Peyer's patch (tissue), 4 donors: Measurements from ENCODE around the gene EHBP1L1. TPM values are rescaled to one million over a fixed set of nuclear protein-coding genes. Genes with fewer than 3 reads are reported as not detected.

ENCODE experiments used
- DNase-seq, 3 donors: peaks; one replicate each; pipeline ENCODE4 v3.0.0-alpha.2; 2017 to 2019
- H3K27ac ChIP-seq, 4 donors: fragments of 200-600 bp; sonication (generic); one replicate each; pipeline ENCODE4 v1.5.1; 2016 to 2019
- H3K27me3 ChIP-seq, 2 donors: fragments of 200-600 bp; sonication (generic); one replicate each; pipeline ENCODE4 v1.5.1; 2019
- H3K36me3 ChIP-seq, 3 donors: fragments of 200-600 bp; sonication (generic); one replicate each; pipeline ENCODE4 v1.5.1; 2016 to 2019
- H3K4me1 ChIP-seq, 4 donors: fragments of 200-600 bp; sonication (generic); one replicate each; pipeline ENCODE4 v1.5.1; 2016 to 2019
- H3K4me3 ChIP-seq, 4 donors: fragments of 200-600 bp; sonication (generic); 1 replicate in 3 of 4; 2 replicates in 1 of 4; pipeline ENCODE4 v1.5.1; 2016 to 2019; ENCODE audit warnings: mild to moderate bottlenecking in 1 of 4
- H3K9me3 ChIP-seq, 4 donors: fragments of 200-600 bp; sonication (generic); one replicate each; pipeline ENCODE4 v1.5.1; 2016 to 2019; ENCODE audit warnings: mild to moderate bottlenecking in 1 of 4
- POLR2A ChIP-seq, 2 donors: fragments of 450-650 bp; IDR thresholded peaks; one replicate each; pipeline ENCODE4 v1.5.1; 2017; ENCODE audit warnings: antibody characterized with exemption in 2 of 2, mild to moderate bottlenecking in 2 of 2, moderate library complexity in 2 of 2
- total RNA-seq, 4 donors: library from RNA; depleted of rRNA; stranded (reverse); fragments of >200 nt; gene quantifications; one replicate each; pipeline ENCODE4 v1.1.0, GENCODE V29; 2016
- TF ChIP-seq, protein P1 (sequence below), 6 experiments: fragments of 450-650 bp in 4 of 6; fragments of 200-600 bp in 2 of 6; sonication (generic) in 1 of 6; IDR thresholded peaks; one replicate each; pipeline ENCODE4 v1.5.1; 2017 to 2019; ENCODE audit warnings: antibody characterized with exemption in 6 of 6, mild to moderate bottlenecking in 3 of 6, moderate library complexity in 1 of 6

The EHBP1L1 gene
- total RNA-seq, 4 donors from 2014 or later: 65.2 to 163 (median 121) TPM

GRCh38 chr11:65554057-65554818 is 21.6 kb upstream of the EHBP1L1 start:
- Histone ChIP-seq H3K27me3 (no peaks in the 10 kb centered on the region), H3K36me3 (no peaks in the 10 kb centered on the region), H3K27ac (peak overlapping the region in 3 of 4 donors; percentile 40 to 97 (median 70)), H3K4me1 (peaks cover 14 to 66% (median 21%) of the 10 kb centered on the region in 4 donors), H3K9me3 (no peaks in the 10 kb centered on the region), H3K4me3 (peak overlapping the region in 1 of 4 donors; percentile 22)
- DNase-seq: no peak
- no peak for TF ChIP-seq POLR2A (IDR thresholded peaks at IDR 0.05)
- TF ChIP-seq, protein P1, sequence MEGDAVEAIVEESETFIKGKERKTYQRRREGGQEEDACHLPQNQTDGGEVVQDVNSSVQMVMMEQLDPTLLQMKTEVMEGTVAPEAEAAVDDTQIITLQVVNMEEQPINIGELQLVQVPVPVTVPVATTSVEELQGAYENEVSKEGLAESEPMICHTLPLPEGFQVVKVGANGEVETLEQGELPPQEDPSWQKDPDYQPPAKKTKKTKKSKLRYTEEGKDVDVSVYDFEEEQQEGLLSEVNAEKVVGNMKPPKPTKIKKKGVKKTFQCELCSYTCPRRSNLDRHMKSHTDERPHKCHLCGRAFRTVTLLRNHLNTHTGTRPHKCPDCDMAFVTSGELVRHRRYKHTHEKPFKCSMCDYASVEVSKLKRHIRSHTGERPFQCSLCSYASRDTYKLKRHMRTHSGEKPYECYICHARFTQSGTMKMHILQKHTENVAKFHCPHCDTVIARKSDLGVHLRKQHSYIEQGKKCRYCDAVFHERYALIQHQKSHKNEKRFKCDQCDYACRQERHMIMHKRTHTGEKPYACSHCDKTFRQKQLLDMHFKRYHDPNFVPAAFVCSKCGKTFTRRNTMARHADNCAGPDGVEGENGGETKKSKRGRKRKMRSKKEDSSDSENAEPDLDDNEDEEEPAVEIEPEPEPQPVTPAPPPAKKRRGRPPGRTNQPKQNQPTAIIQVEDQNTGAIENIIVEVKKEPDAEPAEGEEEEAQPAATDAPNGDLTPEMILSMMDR (IDR thresholded peaks at IDR 0.05): no peak

GRCh38 chr11:65554842-65555430 is 20.9 kb upstream of the EHBP1L1 start:
- Histone ChIP-seq H3K9me3 (no peaks in the 10 kb centered on the region), H3K4me3 (no peak overlapping the region), H3K27ac (peak overlapping the region in 2 of 4 donors; percentile 35 to 70), H3K36me3 (no peaks in the 10 kb centered on the region), H3K4me1 (peaks cover 14 to 73% (median 22%) of the 10 kb centered on the region in 4 donors), H3K27me3 (no peaks in the 10 kb centered on the region)
- no peak for DNase-seq
- TF ChIP-seq, protein P1 (IDR thresholded peaks at IDR 0.05): no peak
- no peak for TF ChIP-seq POLR2A (IDR thresholded peaks at IDR 0.05)

- TF ChIP-seq POLR2A (IDR thresholded peaks at IDR 0.05): no peak
- TF ChIP-seq, protein P1 (IDR thresholded peaks at IDR 0.05): no peak
- peak in 1 of 3 donors; percentile 65 for DNase-seq
- no peak overlapping the region for H3K4me3 ChIP-seq
- no peaks in the 10 kb centered on the region for H3K36me3 ChIP-seq
- H3K27me3 ChIP-seq: no peaks in the 10 kb centered on the region
- no peaks in the 10 kb centered on the region for H3K9me3 ChIP-seq
- H3K27ac ChIP-seq: peak overlapping the region in 3 of 4 donors; percentile 88 to 90 (median 89)
- peaks cover 14 to 82% (median 22%) of the 10 kb centered on the region in 4 donors for H3K4me1 ChIP-seq
Observed at GRCh38 chr11:65555693-65556231, 20.1 kb upstream of the EHBP1L1 start.

DNA sequence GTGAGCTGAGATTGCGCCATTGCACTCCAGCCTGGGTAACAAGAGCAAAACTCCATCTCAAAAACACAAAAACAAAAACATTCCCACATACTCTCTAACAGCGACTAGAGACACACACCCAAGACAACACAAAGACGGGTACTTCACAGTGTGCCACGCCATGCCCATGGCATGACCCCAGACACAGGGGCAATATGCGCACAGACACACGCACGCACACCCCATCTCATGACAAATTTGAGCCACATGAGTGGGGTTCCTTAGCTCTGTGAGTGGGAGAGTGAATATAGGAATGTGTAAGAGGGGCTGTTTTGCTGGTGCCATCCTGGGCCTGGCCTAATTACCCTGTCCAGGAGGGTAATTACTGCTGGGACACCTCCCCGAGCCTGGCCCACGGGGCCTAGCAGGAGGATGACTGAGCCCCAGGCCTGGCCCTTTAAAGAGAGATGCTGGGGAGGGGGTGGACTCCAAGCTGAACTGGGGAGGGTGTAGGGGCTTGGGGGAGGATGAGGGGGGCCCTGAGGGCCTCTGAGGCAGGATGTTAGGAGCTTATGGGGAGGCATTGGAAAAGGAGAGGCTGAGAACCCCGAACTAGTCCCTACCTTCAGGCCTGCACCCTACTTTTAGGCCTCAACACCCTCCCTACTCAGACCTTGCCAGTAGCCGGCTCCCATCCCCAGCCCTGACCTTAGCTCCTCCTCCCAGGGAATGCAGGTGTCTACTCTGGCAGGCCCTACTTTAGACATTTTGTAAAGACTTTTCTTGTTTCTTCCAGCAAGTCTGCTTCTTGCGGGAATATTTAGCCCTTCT is 19.2 kb upstream of the EHBP1L1 start:
- Histone ChIP-seq H3K27me3 (no peaks in the 10 kb centered on the region), H3K4me1 (peaks cover 8 to 79% (median 20%) of the 10 kb centered on the region in 4 donors), H3K27ac (peak overlapping the region; percentile 87 to 90 (median 88)), H3K4me3 (peak overlapping the region in 3 of 4 donors; percentile 51 to 74 (median 72)), H3K9me3 (no peaks in the 10 kb centered on the region), H3K36me3 (no peaks in the 10 kb centered on the region)
- DNase-seq: no peak
- TF ChIP-seq POLR2A (IDR thresholded peaks at IDR 0.05): no peak
- TF ChIP-seq, protein P1 (IDR thresholded peaks at IDR 0.05): no peak

DNA sequence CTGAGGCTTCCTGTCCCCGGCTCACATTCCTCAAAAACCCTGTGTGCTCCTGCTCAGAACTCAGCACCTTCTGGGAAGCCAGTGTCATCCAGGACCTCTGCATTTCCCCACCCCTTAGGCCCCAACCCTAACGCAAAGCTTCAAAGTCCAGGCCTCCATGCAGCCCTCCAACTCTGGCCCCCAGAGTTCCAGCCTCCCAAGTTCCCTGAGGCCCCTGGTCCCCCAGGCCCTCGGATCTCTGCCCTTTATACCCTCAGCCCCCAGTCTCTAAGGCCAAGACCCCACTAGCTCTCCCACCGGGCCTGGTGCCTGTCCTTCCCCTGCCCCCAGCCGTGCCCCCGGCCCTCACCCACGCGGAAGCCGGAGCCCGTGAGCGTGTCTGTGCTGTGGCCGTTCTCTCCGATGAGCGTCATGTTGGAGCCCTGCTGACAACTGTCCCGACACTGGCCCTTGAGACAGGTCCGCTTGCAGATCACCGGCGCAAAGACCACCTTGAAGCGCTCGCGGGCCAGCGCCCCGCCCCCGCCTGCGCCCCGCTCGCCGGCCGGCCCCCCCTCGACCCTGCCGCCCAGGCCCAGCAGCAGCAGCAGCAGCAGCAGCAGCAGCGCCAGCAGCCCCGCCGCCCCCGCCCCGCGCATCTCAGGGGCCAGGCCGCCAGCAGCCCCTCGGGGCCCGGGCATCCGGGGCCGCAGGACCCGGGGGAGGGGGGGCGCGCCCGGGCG is 18.4 kb upstream of the EHBP1L1 start:
- TF ChIP-seq, protein P1 (IDR thresholded peaks at IDR 0.05): no peak
- no peak for TF ChIP-seq POLR2A (IDR thresholded peaks at IDR 0.05)
- Histone ChIP-seq H3K27ac (peak overlapping the region; percentile 87 to 90 (median 88)), H3K4me1 (peaks cover 5 to 73% (median 15%) of the 10 kb centered on the region in 4 donors), H3K4me3 (peak overlapping the region; percentile 48 to 74 (median 62)), H3K27me3 (no peaks in the 10 kb centered on the region), H3K36me3 (no peaks in the 10 kb centered on the region), H3K9me3 (no peaks in the 10 kb centered on the region)
- no peak for DNase-seq
